Uterus (tissue), 2 donors: Measurements from ENCODE around the gene PPP3CA.

ENCODE experiments used
- CTCF ChIP-seq, 4 experiments: fragments of 200-600 bp in 2 of 4; fragments of 450-650 bp in 2 of 4; sonication (generic) in 2 of 4; IDR thresholded peaks; one replicate each; pipeline ENCODE4 v1.5.1; 2016 to 2019; ENCODE audit warnings: antibody characterized with exemption in 4 of 4, mild to moderate bottlenecking in 2 of 4, moderate library complexity in 1 of 4
- POLR2A ChIP-seq, 2 donors: fragments of 450-650 bp; IDR thresholded peaks; one replicate each; pipeline ENCODE4 v1.6.1; 2016; ENCODE audit warnings: antibody characterized with exemption in 2 of 2, mild to moderate bottlenecking in 1 of 2, moderate library complexity in 1 of 2

- no peak for TF ChIP-seq CTCF (IDR thresholded peaks at IDR 0.05)
- no peak for TF ChIP-seq POLR2A (IDR thresholded peaks at IDR 0.05)
Measured at GRCh38 chr4:101183221-101183620, 164.1 kb downstream of the PPP3CA start.
